SU-DHL-6 (cell line): ENCODE measurements around the gene CFL1.

ENCODE experiments used
- EZH2phosphoT487 ChIP-seq: fragments of 200-600 bp; sonication (generic), shearing (Covaris generic); conservative IDR thresholded peaks from 2 replicates; pipeline ENCODE4 v1.6.1; 2018; ENCODE audit warnings: mild to moderate bottlenecking, antibody characterized with exemption, low read length, moderate library complexity, mixed read lengths
- TF ChIP-seq, protein P1 (sequence below): fragments of 200-600 bp; sonication (generic); IDR thresholded peaks from one replicate; pipeline ENCODE4 v1.5.1; 2017; ENCODE audit warnings: antibody characterized with exemption, mild to moderate bottlenecking, low read length, moderate library complexity; ENCODE audit not compliant: insufficient read depth, poor library complexity, severe bottlenecking

DNA sequence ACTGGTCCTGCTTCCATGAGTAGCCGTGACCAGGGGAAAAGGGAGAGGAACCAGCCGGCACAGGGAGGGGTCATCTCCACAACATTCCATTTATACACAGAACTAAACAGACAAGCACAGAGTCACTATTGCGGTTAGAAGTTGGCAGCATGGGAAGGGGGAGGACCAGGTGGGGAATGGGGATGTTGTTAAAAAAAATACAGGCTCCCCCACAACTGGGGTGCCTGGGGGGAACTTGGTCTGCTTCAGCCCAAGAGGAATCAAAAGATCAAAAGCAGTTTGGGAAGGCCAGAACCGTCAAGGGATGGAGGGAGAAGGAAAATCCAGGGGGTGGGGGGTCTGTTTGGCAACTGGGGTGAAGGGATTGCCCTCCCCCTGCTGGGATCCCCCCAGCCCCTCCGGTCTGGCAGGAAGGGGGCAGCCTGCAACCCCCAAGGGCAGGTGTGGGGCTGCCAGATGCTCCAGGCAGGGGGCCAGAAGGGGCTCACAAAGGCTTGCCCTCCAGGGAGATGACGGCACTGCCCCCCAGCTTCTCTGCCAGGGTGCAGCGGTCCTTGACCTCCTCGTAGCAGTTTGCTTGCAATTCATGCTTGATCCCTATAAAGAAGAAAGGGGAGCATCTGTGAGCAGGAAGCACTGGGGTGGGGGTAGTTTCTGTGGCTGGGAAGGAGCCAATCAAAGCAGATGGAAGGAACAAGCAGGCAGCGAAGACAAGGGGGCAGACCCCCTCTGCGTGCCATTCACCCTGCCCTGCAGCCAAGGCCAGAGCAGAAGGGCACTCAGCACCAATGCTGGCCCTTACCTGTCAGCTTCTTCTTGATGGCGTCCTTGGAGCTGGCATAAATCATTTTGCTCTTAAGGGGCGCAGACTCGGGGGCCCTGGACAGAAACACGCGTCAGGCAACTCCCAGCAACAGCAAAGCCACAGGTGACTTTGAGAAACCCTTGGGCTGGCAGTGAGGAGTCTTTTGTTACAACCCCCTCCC lies 2.8 kb downstream of the CFL1 start:
- TF ChIP-seq, protein P1, sequence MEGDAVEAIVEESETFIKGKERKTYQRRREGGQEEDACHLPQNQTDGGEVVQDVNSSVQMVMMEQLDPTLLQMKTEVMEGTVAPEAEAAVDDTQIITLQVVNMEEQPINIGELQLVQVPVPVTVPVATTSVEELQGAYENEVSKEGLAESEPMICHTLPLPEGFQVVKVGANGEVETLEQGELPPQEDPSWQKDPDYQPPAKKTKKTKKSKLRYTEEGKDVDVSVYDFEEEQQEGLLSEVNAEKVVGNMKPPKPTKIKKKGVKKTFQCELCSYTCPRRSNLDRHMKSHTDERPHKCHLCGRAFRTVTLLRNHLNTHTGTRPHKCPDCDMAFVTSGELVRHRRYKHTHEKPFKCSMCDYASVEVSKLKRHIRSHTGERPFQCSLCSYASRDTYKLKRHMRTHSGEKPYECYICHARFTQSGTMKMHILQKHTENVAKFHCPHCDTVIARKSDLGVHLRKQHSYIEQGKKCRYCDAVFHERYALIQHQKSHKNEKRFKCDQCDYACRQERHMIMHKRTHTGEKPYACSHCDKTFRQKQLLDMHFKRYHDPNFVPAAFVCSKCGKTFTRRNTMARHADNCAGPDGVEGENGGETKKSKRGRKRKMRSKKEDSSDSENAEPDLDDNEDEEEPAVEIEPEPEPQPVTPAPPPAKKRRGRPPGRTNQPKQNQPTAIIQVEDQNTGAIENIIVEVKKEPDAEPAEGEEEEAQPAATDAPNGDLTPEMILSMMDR = no peak
- TF ChIP-seq EZH2phosphoT487 = no peak
